ENCODE data around the gene SDF2. TPM values are rescaled to one million over a fixed set of nuclear protein-coding genes. Genes with fewer than 3 reads are reported as not detected.
"Not testable (repeated sequence)": the region's sequence is repeated elsewhere in the genome, so short reads cannot be mapped to it uniquely, and the experiment has no call there.

Gene SDF2
- total RNA-seq, 1 donor from 2014 or later: 46.2 TPM

- H3K9me3 Mint-ChIP-seq; H3K27ac Mint-ChIP-seq; H3K4me1 Mint-ChIP-seq; intact Hi-C loops (cut with micrococcal nuclease); H3K27me3 Mint-ChIP-seq; DNase-seq; H3K4me3 Mint-ChIP-seq: not testable (repeated sequence)
- peaks cover 17% of the 10 kb centered on the region for H3K36me3 Mint-ChIP-seq (ENCODE audit: low read depth)
These were observed 57.7 kb downstream of the SDF2 start for GRCh38 chr17:28604031-28604430.

GRCh38 chr17:28599311-28600184 is 62.2 kb downstream of the SDF2 start:
- Mint-ChIP-seq H3K27ac (peak overlapping the region; percentile 98), H3K9me3 (no peaks in the 10 kb centered on the region), H3K36me3 (ENCODE audit: low read depth) (peaks cover 16% of the 10 kb centered on the region), H3K4me3 (peak overlapping the region; percentile 91), H3K27me3 (no peaks in the 10 kb centered on the region), H3K4me1 (peaks cover 22% of the 10 kb centered on the region)
- intact Hi-C loops (cut with micrococcal nuclease): loop anchor here (1.0 to 2.0 kb wide), 5 partner anchors 20 to 63 kb away; partner anchors contain the start of genes BLTP2, PIGS and SUPT6H
- DNase-seq: peak; percentile 86

- Mint-ChIP-seq H3K27me3 (no peaks in the 10 kb centered on the region), H3K4me3 (peak within 1 kb of the TSS; percentile 91), H3K36me3 (ENCODE audit: low read depth) (peaks cover 14% of the 10 kb centered on the region), H3K9me3 (no peaks in the 10 kb centered on the region), H3K4me1 (peaks cover 22% of the 10 kb centered on the region), H3K27ac (peak within 1 kb of the TSS; percentile 98)
- intact Hi-C loops (cut with micrococcal nuclease): loop anchor here (1.0 to 2.0 kb wide), 5 partner anchors 20 to 64 kb away; partner anchors contain the start of genes BLTP2, PIGS and SUPT6H
- peak; percentile 99 for DNase-seq
These were observed 62.9 kb downstream of the SDF2 start, which contains the start of gene SPAG5 for GRCh38 chr17:28598799-28599310. Gene SPAG5, minus strand, starts transcription at chr17:28599025. Its CDS starts 79 bp downstream, at chr17:28598946.

- H3K36me3 Mint-ChIP-seq (ENCODE audit: low read depth): peaks cover 11% of the 10 kb centered on the region
- no peaks in the 10 kb centered on the region for H3K27me3 Mint-ChIP-seq
- peaks cover 23% of the 10 kb centered on the region for H3K4me1 Mint-ChIP-seq
- peak overlapping the region; percentile 98 for H3K27ac Mint-ChIP-seq
- intact Hi-C loops (cut with micrococcal nuclease): loop anchor here (2.0 kb wide), 2 partner anchors 50 to 64 kb away; partner anchors contain the start of gene SUPT6H
- no peak for DNase-seq
- peak overlapping the region; percentile 91 for H3K4me3 Mint-ChIP-seq
- no peaks in the 10 kb centered on the region for H3K9me3 Mint-ChIP-seq
These were observed 63.3 kb downstream of the SDF2 start for GRCh38 chr17:28598389-28598788.

Other genes starting within 250 kb of the SDF2 start
- not detected in 2 replicates for gene SLC13A2, start 188.3 kb downstream of the SDF2 start, total RNA-seq
- gene FOXN1, start 155.6 kb downstream of the SDF2 start, total RNA-seq: not detected in 2 replicates
- gene UNC119, start 109.3 kb downstream of the SDF2 start, total RNA-seq: 59.8 and 60.2 TPM in 2 replicates
- gene PIGS, start 90.4 kb downstream of the SDF2 start, total RNA-seq: 65.8 and 70.9 TPM in 2 replicates
- 70.2 and 72.9 TPM in 2 replicates for gene ALDOC, start 85.0 kb downstream of the SDF2 start, total RNA-seq
- gene SPAG5, start 62.9 kb downstream of the SDF2 start, total RNA-seq: 89.6 and 91.3 TPM in 2 replicates
- gene RSKR, start 47.7 kb downstream of the SDF2 start, total RNA-seq: 40.8 and 43.8 TPM in 2 replicates
- gene BLTP2, start 16.7 kb downstream of the SDF2 start, total RNA-seq: 220 and 225 TPM in 2 replicates
- gene SUPT6H, start 299 bp upstream of the SDF2 start, total RNA-seq: 100 and 108 TPM in 2 replicates
- gene PROCA1, start 50.0 kb upstream of the SDF2 start, total RNA-seq: 6.0 TPM in 2 replicates
- gene RAB34, start 56.0 kb upstream of the SDF2 start, total RNA-seq: 19.2 and 20.6 TPM in 2 replicates
- 1,588 and 1,610 TPM in 2 replicates for gene RPL23A, start 58.1 kb upstream of the SDF2 start, total RNA-seq
- gene TLCD1, start 64.3 kb upstream of the SDF2 start, total RNA-seq: 12.5 and 16.8 TPM in 2 replicates
- gene NEK8, start 66.9 kb upstream of the SDF2 start, total RNA-seq: 5.5 and 6.1 TPM in 2 replicates
- gene TRAF4, start 82.1 kb upstream of the SDF2 start, total RNA-seq: 155 and 168 TPM in 2 replicates
- 22.4 and 24.0 TPM in 2 replicates for gene FAM222B, start 180.9 kb upstream of the SDF2 start, total RNA-seq
- 56.8 and 61.2 TPM in 2 replicates for gene ERAL1, start 193.1 kb upstream of the SDF2 start, total RNA-seq
- 109 and 111 TPM in 2 replicates for gene FLOT2, start 235.8 kb upstream of the SDF2 start, total RNA-seq
- 32.4 and 34.3 TPM in 2 replicates for gene DHRS13, start 241.2 kb upstream of the SDF2 start, total RNA-seq